AG10803 (cell line): Measurements from ENCODE around the gene UMODL1.

Source experiments
- DNase-seq: peaks from one replicate; pipeline ENCODE4 v3.0.0; 2010; ENCODE audit warnings: low read depth
- H3K4me3 ChIP-seq: 2 replicates; pipeline ENCODE4 v1.5.1; 2011; ENCODE audit warnings: mild to moderate bottlenecking, low read length, control low read depth
- CTCF ChIP-seq: conservative IDR thresholded peaks from 2 replicates; pipeline ENCODE4 v1.5.1; 2011; ENCODE audit warnings: mild to moderate bottlenecking, low read length, control low read depth, inconsistent platforms

UMODL1 gene

GRCh38 chr21:42143111-42143510 is 72.0 kb downstream of the UMODL1 start:
- TF ChIP-seq CTCF, result no peak
- no peak overlapping the region for H3K4me3 ChIP-seq
- DNase-seq, result no peak

GRCh38 chr21:42144221-42144620 is 73.1 kb downstream of the UMODL1 start:
- H3K4me3 ChIP-seq, result no peak overlapping the region
- TF ChIP-seq CTCF, result no peak
- DNase-seq, result no peak

DNA sequence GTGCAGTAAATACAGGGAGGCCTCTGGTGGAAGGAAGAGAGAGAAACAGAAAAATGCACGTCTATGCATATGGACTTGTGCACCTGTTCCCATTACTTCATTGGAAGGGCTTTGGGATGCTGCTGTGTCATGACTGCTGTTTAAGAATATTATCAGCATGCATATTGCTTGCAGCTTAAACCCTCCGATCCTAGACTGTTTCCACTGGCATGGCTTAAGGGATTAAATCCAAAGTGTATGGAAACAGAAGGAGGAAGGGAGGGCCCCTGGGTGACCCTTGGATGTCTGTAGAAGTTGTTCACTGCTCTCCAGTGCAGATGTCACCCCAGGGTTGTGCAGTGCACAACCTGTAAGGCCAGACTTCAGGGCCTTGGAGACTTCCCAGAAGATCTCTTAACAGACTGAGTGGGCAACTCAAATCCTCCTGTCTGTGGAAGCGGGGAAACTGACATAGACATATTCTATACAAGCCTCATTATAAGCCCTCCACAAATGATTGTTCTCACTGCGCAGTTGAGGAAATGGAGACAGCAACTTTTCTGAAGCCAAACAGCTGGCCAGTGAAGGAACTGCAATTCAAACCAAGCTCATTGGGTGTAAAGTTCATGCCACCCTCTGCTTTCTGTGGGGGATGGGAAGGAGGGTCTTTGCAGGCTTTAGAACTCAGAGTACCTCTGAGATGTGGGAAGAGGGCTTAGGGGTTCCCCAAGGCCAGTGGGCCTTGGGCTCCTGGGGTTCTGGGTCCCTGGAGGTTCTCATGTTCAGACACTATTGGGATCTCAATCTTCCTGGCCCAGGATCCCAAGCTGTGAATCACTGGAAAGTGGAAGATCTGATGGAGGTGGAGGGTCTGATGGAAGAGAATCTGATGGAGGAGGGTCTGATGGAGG is 73.8 kb downstream of the UMODL1 start:
- H3K4me3 ChIP-seq, result no peak overlapping the region
- DNase-seq, result no peak
- no peak for TF ChIP-seq CTCF

DNA sequence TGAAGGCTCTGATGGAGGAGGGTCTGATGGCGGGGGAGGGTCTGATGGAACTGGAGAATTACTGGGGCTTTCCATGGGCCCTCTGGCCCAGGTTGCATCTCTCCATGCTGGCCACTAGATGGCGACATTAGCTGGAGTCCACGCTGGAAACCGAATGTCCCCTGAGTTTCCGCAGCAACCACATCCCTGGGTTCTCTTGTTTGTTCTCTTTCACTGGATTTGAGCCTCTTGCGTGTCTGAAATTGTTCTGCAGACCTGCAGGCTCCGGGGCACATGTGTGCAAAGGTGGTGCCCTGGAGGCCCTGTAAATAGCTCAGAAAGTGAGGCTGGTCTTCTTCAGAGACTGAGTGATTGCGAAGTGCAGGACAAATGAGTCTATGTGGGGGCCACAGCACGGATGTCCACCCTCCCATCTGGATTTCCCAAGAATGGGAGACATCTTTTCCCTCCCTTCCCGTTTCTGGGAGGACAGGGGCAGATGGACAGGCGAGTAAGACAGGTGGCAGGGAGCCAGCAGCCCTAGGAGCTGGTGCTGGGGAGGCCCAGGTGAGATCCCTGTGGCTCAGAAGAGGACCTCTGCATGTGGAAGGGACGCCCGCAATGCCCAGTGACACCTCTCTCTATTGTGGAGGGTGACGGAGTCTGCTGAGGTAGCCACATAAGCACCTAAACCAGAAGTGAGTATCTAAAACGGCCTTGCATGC is 74.6 kb downstream of the UMODL1 start:
- TF ChIP-seq CTCF, result peak; percentile 96
- no peak overlapping the region for H3K4me3 ChIP-seq
- DNase-seq, result peak; percentile 54

DNA sequence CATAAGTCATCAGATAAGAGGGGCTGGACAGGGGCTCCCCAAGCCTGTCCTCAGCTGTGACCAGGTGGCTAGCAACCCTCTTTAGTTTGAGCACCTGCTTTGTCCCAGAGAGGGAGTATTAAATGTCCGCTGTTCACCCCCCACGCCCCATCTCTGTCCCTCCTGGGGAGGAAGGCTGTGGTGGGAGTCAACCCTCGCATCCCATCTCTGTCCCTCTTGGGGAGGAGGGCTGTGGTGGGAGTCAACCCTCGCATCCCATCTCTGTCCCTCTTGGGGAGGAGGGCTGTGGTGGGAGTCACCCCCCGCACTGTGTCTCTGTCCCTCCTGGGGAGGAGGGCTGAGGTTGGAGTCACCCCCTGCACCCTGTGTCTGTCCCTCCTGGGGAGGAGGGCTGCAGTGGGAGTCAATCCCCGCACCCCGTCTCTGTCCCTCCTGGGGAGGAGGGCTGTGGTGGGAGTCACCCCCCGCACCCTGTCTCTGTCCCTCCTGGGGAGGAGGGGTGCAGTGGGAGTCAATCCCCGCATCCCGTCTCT is 75.2 kb downstream of the UMODL1 start:
- TF ChIP-seq CTCF, result no peak
- no peak overlapping the region for H3K4me3 ChIP-seq
- DNase-seq, result no peak

DNA sequence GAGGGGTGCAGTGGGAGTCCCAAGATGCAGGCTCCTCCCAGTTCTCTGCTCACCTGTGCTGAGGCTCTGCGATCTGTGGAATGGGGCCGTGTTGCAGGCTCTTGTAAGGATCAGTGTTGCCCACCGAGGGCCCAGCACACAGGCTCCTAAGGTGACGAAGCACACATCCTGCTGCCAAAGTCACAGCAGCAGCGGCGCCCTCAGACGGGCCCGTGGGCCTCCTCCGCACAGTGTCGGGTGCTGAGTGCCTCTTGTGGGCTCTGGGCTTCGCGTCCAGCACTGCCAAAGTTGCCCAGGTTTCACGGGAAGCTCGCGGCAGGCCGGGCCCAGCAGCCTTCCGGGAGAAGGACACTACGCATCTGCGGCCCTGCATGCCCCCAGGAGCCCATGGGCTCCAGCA is 75.7 kb downstream of the UMODL1 start:
- no peak for DNase-seq
- TF ChIP-seq CTCF, result no peak
- no peak overlapping the region for H3K4me3 ChIP-seq
